ENCODE results near the gene HAAO. TPM values are rescaled to one million over a fixed set of nuclear protein-coding genes. Genes with fewer than 3 reads are reported as not detected.

Gene HAAO
- total and polyA plus RNA-seq, 12 donors, result 2.7 to 30.1 (median 12.6) TPM

DNA sequence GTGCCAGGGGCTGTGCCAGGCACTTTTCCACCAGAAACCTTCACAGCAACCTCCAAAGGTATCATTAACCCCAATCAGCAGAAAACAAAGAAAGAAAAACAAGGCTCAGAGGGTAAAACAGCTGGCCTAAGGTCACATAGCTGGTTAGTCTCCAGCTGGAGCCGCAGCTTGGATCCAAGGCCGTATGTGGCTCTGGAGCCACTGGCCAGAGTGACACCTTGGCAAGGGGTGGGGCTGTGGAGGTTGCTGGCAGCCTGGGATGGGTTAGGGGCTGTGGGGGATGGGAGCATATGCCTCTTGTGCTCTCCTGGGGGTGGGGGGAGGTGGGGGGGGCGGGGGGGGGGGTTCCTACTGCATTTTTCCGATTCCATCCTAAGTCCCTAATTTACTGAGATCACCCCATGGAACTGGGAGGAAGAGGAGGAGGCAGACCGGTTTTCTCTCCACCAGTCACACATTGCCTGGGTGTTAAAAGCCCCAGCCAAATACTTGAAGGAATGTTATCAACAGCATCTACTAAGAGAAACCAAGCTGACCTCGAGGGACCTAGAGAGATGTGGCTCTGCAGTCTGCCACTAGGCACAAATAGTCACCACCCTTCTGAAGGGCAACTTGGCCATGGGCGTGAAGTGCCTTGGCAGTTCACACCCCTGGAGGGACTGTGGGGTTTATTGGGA, 8.0 kb downstream of the HAAO start:
- Histone ChIP-seq H3K9me3 (replicated peaks in 1 of 3) (no peaks in the 10 kb centered on the region), H3K27me3 (no peaks in the 10 kb centered on the region), H3K27ac (no peak overlapping the region), H3K4me1 (replicated peaks in 1 of 2) (no peaks in the 10 kb centered on the region), H3K36me3 (replicated peaks in 1 of 2) (no peaks in the 10 kb centered on the region), H3K4me3 (no peak overlapping the region)
- TF ChIP-seq, protein P1, sequence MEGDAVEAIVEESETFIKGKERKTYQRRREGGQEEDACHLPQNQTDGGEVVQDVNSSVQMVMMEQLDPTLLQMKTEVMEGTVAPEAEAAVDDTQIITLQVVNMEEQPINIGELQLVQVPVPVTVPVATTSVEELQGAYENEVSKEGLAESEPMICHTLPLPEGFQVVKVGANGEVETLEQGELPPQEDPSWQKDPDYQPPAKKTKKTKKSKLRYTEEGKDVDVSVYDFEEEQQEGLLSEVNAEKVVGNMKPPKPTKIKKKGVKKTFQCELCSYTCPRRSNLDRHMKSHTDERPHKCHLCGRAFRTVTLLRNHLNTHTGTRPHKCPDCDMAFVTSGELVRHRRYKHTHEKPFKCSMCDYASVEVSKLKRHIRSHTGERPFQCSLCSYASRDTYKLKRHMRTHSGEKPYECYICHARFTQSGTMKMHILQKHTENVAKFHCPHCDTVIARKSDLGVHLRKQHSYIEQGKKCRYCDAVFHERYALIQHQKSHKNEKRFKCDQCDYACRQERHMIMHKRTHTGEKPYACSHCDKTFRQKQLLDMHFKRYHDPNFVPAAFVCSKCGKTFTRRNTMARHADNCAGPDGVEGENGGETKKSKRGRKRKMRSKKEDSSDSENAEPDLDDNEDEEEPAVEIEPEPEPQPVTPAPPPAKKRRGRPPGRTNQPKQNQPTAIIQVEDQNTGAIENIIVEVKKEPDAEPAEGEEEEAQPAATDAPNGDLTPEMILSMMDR (IDR thresholded peaks at IDR 0.05), result no peak
- TF ChIP-seq POLR2A (IDR thresholded peaks at IDR 0.05), result no peak
- intact Hi-C loops (cut with DNase I), result no loop called here
- peak in 6 of 7 donors; percentile 34 to 67 (median 60) for DNase-seq
- 60 to 68% (median 68%) methylated on average over 4 to 6 of the region's 7 CpGs for WGBS, 4 donors

DNA sequence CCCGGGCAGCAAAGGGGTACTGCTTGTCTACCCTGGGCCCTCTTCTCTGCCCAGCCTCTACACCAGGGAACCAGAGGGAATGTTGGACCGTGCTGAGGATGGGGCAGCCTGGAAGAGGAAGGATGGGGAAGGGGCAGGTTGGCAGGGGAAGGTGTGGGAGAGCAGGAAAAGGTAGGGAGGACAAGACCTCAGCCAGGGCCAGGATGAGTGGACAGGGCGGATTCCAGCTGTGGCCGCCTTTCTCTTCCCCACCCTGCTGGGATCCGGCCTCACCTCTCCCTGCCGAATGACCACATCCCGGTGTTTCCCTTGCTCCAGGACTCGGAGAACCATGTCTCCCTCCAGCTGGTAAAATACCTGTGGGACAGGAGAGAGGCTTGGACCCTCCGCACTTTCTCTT, 8.9 kb downstream of the HAAO start:
- no peak overlapping the region for H3K27ac ChIP-seq
- no peaks in the 10 kb centered on the region for H3K9me3 ChIP-seq (replicated peaks in 1 of 3)
- WGBS, 4 donors, result 83 to 96% (median 91%) methylated on average over 8 to 9 of the region's 9 CpGs
- H3K4me3 ChIP-seq, result no peak overlapping the region
- H3K27me3 ChIP-seq, result no peaks in the 10 kb centered on the region
- no peak for TF ChIP-seq POLR2A (IDR thresholded peaks at IDR 0.05)
- TF ChIP-seq, protein P1 (IDR thresholded peaks at IDR 0.05), result no peak
- H3K4me1 ChIP-seq (replicated peaks in 1 of 2), result no peaks in the 10 kb centered on the region
- no peaks in the 10 kb centered on the region for H3K36me3 ChIP-seq (replicated peaks in 1 of 2)
- no peak for DNase-seq
- intact Hi-C loops (cut with DNase I), result no loop called here

DNA sequence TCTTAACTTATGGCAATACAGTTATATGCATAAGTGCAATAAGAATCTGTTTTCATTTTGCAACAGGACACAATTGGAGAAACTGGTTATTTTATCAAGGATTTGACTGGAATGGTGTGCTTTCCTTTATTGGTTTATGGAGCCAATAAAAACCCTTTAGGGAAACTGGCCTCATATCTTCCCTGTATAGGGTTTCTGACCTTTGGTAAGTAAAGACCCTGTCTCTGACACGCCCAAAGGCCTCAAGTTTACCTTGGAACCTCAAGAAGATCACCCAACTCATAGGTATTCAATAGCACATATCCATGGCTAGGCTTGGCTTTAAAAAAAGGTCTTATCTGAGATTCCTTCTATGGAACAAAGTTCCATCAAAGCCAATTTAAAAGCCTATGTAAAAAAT, 11.2 kb downstream of the HAAO start:
- H3K27me3 ChIP-seq, result no peaks in the 10 kb centered on the region
- H3K36me3 ChIP-seq (replicated peaks in 1 of 2), result no peaks in the 10 kb centered on the region
- no peaks in the 10 kb centered on the region for H3K9me3 ChIP-seq (replicated peaks in 1 of 3)
- intact Hi-C loops (cut with DNase I), result no loop called here
- no peaks in the 10 kb centered on the region for H3K4me1 ChIP-seq (replicated peaks in 1 of 2)
- H3K4me3 ChIP-seq, result no peak overlapping the region
- DNase-seq, result no peak
- no peak for TF ChIP-seq POLR2A (IDR thresholded peaks at IDR 0.05)
- TF ChIP-seq, protein P1 (IDR thresholded peaks at IDR 0.05), result no peak
- WGBS, 4 donors, result 68 to 96% (median 85%) methylated on average over 1 of the region's 1 CpG
- no peak overlapping the region for H3K27ac ChIP-seq

DNA sequence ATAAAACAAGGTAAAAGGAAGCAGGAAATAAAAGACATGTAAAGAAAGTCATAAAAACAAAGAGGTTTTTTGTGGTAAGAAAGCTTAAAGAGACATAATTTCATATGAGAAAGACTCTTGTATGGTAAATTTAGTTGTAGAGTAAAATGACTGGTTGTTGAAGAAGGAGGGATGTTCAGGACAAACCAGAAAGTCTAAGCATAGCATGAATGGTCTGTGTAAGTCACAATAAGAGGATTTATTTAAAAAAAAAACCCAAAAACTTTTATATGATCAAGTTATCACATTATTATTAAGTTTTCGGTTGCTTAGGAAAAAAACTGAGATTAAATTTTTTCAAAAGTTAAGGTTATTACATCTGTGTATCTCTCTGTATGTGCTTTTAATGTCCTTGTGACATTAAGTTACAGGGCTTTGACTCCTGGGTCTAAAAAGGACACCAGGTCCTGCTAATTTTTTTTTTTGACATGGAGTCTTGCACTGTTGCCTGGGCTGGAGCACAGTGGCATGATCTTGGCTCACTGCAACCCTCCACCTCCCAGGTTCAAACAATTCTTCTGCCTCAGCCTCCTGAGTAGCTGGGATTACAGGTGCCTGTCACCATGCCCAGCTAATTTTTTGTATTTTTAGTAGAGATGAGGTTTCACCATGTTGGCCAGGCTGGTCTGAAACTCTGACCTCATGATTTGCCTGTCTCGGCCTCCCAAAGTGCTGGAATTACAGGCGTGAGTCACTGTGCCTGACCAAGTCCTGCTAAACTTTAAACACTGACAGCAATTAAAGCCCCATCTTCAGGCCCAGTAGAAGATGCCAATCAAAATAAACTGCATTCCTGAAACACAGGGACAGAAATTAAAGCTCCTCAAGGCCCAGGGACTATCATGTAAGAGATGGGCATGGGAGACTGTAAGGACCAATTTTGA, 14.2 kb downstream of the HAAO start:
- no peak for DNase-seq
- H3K36me3 ChIP-seq (replicated peaks in 1 of 2), result no peaks in the 10 kb centered on the region
- H3K9me3 ChIP-seq (replicated peaks in 1 of 3), result no peaks in the 10 kb centered on the region
- H3K4me1 ChIP-seq (replicated peaks in 1 of 2), result no peaks in the 10 kb centered on the region
- WGBS, 4 donors, result 90 to 99% (median 92%) methylated on average over 3 of the region's 3 CpGs
- no peaks in the 10 kb centered on the region for H3K27me3 ChIP-seq
- no peak overlapping the region for H3K4me3 ChIP-seq
- TF ChIP-seq, protein P1 (IDR thresholded peaks at IDR 0.05), result no peak
- TF ChIP-seq POLR2A (IDR thresholded peaks at IDR 0.05), result no peak
- intact Hi-C loops (cut with DNase I), result no loop called here
- H3K27ac ChIP-seq, result no peak overlapping the region
